PC-9 (cell line): Measurements from ENCODE around the gene CMTM3. TPM values are rescaled to one million over a fixed set of nuclear protein-coding genes. Genes with fewer than 3 reads are reported as not detected.

Experiments
- BruUV-seq: library from RNA; stranded (reverse); fragments of 400-500 nt; replicated peaks from 2 replicates; lab custom pipeline; 2021; lab: Mats Ljungman, UMichigan
- CTCF ChIA-PET: fragments of 300-600 bp; sonication (Branson Sonifier 250); formaldehyde crosslinking; loops from one replicate; lab custom pipeline; 2022; ENCODE audit warnings: antibody characterized with exemption; lab: Charles Lee
- POLR2A ChIA-PET: fragments of 300-600 bp; sonication (Branson Sonifier 250); formaldehyde crosslinking; loops from one replicate; lab custom pipeline; 2022; ENCODE audit warnings: antibody characterized with exemption; ENCODE audit not compliant: unreplicated experiment; lab: Charles Lee
- DNase-seq, 2 experiments: peaks; one replicate each; pipeline versions ENCODE4 v3.0.0 to v3.0.0-alpha.2; 2015 to 2022; ENCODE audit warnings: mixed read lengths in 1 of 2
- H2AFZ ChIP-seq: fragments of 200-600 bp; sonication (generic); 2 replicates; pipeline ENCODE4 v1.8.1; 2017; ENCODE audit warnings: antibody characterized with exemption
- H3F3A ChIP-seq: fragments of 200-600 bp; sonication (generic); 2 replicates; pipeline ENCODE4 v1.8.1; 2017; ENCODE audit warnings: antibody characterized with exemption, mild to moderate bottlenecking, low read depth; ENCODE audit not compliant: insufficient read depth
- H3K27ac ChIP-seq: fragments of 200-600 bp; sonication (generic); 2 replicates; pipeline ENCODE4 v1.6.1; 2016; ENCODE audit warnings: mixed run types
- H3K27me3 ChIP-seq: fragments of 200-600 bp; sonication (generic); 2 replicates; pipeline ENCODE4 v1.6.1; 2016; ENCODE audit warnings: low read depth, mixed run types; ENCODE audit not compliant: insufficient read depth
- H3K36me3 ChIP-seq: fragments of 200-600 bp; sonication (generic); 2 replicates; pipeline ENCODE4 v1.6.1; 2016; ENCODE audit warnings: low read depth, mixed run types
- H3K4me1 ChIP-seq: fragments of 200-600 bp; sonication (generic); replicated peaks from 2 replicates; pipeline ENCODE4 v1.6.1; 2016; ENCODE audit warnings: mixed run types; ENCODE audit not compliant: insufficient read depth
- H3K4me2 ChIP-seq: fragments of 200-600 bp; sonication (generic); 2 replicates; pipeline ENCODE4 v1.6.1; 2017; ENCODE audit warnings: mixed run types
- H3K4me3 ChIP-seq: fragments of 200-600 bp; sonication (generic); 2 replicates; pipeline ENCODE4 v1.6.1; 2016; ENCODE audit warnings: mixed run types
- H3K79me2 ChIP-seq: fragments of 200-600 bp; sonication (generic); 2 replicates; pipeline ENCODE4 v1.6.1; 2017; ENCODE audit warnings: low read depth, mixed run types
- H3K9me2 ChIP-seq: fragments of 200-600 bp; sonication (generic); 2 replicates; pipeline ENCODE4 v1.8.1; 2017; ENCODE audit warnings: mild to moderate bottlenecking; ENCODE audit not compliant: insufficient read depth
- H3K9me3 ChIP-seq: fragments of 200-600 bp; sonication (generic); 2 replicates; pipeline ENCODE4 v1.8.1; 2016; ENCODE audit warnings: low read depth; ENCODE audit not compliant: insufficient read depth
- H4K20me1 ChIP-seq: fragments of 200-600 bp; sonication (generic); 2 replicates; pipeline ENCODE4 v1.8.1; 2017; ENCODE audit not compliant: insufficient read depth
- EZH2 ChIP-seq: fragments of 200-600 bp; sonication (generic); IDR thresholded peaks from 2 replicates; pipeline ENCODE4 v1.8.0; 2017; ENCODE audit warnings: antibody characterized with exemption, low read depth
- intact Hi-C: fragments of 100-400 bp; cut with micrococcal nuclease; formaldehyde crosslinking; loops from one replicate; pipeline ENCODE4 v1.10.0; 2022; ENCODE audit not compliant: unreplicated experiment
- total RNA-seq: library from RNA; stranded (reverse); gene quantifications from 2 replicates; pipeline ENCODE4 v1.2.3, GENCODE V29; 2021
- TF ChIP-seq, protein P1 (sequence below): fragments of 200-600 bp; sonication (generic); conservative IDR thresholded peaks from 2 replicates; pipeline ENCODE4 v1.6.1; 2017; ENCODE audit warnings: mixed run types, antibody characterized with exemption, mild to moderate bottlenecking, moderate library complexity

Gene CMTM3
- total RNA-seq, 1 experiment from 2014 or later: 32.0 TPM

DNA sequence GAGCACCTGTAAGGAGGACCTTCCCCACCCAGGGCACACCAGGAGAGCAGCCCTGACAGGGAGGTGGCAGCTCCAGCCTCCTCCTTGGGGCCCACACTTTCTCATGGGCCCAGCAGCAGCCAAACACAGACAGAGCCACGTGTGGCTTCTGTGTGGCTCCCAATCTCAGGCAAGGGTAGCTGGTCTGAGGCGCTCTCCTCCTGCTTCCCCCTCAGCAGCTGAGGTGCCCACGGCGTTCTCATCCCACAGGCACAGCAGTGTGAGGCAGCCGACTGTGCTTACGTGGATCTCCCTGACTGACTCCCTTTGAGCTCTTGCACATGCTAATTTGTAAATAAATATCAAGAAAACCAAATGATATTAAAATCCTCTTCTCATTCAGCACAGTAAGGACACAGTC is 30.9 kb downstream of the CMTM3 start:
- no peak for DNase-seq
- no peak overlapping the region for H3K4me2 ChIP-seq
- H3K79me2 ChIP-seq: peaks cover 5% of the 10 kb centered on the region; the same call in 1 of the 2 replicates
- H3K27me3 ChIP-seq: no peaks in the 10 kb centered on the region
- CTCF ChIA-PET: no interaction called here
- H3K4me1 ChIP-seq: no peaks in the 10 kb centered on the region
- H2AFZ ChIP-seq: no peak overlapping the region
- intact Hi-C loops: no loop called here
- H4K20me1 ChIP-seq: no peaks in the 10 kb centered on the region
- no peaks in the 10 kb centered on the region for H3K9me3 ChIP-seq
- H3K9me2 ChIP-seq: no peaks in the 10 kb centered on the region
- POLR2A ChIA-PET: no interaction called here
- H3K27ac ChIP-seq: no peak overlapping the region
- no peaks in the 10 kb centered on the region for H3F3A ChIP-seq
- no peak for TF ChIP-seq EZH2
- TF ChIP-seq, protein P1, sequence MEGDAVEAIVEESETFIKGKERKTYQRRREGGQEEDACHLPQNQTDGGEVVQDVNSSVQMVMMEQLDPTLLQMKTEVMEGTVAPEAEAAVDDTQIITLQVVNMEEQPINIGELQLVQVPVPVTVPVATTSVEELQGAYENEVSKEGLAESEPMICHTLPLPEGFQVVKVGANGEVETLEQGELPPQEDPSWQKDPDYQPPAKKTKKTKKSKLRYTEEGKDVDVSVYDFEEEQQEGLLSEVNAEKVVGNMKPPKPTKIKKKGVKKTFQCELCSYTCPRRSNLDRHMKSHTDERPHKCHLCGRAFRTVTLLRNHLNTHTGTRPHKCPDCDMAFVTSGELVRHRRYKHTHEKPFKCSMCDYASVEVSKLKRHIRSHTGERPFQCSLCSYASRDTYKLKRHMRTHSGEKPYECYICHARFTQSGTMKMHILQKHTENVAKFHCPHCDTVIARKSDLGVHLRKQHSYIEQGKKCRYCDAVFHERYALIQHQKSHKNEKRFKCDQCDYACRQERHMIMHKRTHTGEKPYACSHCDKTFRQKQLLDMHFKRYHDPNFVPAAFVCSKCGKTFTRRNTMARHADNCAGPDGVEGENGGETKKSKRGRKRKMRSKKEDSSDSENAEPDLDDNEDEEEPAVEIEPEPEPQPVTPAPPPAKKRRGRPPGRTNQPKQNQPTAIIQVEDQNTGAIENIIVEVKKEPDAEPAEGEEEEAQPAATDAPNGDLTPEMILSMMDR: no peak
- no peak overlapping the region for H3K4me3 ChIP-seq
- BruUV-seq: no TSS peak
- no peaks in the 10 kb centered on the region for H3K36me3 ChIP-seq

DNA sequence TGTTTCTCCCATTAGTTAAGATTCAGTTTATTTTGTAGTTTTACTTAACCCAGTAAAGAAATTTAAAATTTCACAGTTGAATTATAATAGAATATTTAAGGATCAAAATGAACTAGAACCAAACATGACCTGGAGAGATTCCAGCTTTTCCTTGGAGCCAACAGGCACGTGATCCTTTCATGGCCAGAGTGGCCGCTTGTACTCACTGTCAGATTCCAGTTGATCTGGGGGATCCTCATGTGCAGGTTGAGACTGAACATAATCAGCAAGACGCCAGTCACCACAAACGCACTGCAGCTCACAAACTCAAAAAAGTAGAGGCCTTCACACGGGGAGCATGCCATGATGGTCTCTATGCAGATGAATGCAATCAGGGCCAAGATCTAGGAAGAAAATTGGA is 31.7 kb downstream of the CMTM3 start:
- H2AFZ ChIP-seq: no peak overlapping the region
- CTCF ChIA-PET: no interaction called here
- no peak for DNase-seq
- H3F3A ChIP-seq: no peaks in the 10 kb centered on the region
- TF ChIP-seq EZH2: no peak
- TF ChIP-seq, protein P1: no peak
- no peaks in the 10 kb centered on the region for H3K4me1 ChIP-seq
- intact Hi-C loops: no loop called here
- H3K27ac ChIP-seq: no peak overlapping the region
- no peaks in the 10 kb centered on the region for H4K20me1 ChIP-seq
- BruUV-seq: no TSS peak
- H3K4me3 ChIP-seq: no peak overlapping the region
- peaks cover 7% of the 10 kb centered on the region; the same call in 1 of the 2 replicates for H3K79me2 ChIP-seq
- POLR2A ChIA-PET: no interaction called here
- no peak overlapping the region for H3K4me2 ChIP-seq
- no peaks in the 10 kb centered on the region for H3K9me3 ChIP-seq
- H3K36me3 ChIP-seq: no peaks in the 10 kb centered on the region
- no peaks in the 10 kb centered on the region for H3K9me2 ChIP-seq
- no peaks in the 10 kb centered on the region for H3K27me3 ChIP-seq

DNA sequence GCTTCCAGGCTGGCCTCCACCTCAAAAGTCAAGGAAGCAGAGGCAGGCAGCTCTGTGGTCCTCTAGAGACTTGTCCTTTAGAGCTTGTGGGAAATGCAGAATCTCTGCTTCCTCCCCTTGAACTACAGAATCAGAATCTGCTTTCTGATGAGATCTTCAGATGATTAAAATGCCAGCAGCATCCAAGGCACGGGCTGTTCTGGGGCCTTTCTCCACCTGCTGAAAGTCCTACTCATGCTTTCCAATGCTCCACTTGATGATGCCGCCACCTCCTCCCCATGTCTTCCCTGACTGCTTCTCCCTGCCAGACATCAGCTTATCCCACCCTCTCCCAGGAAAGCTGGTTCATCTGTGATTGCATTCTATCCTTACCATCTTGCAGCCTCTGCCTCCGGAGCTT is 33.3 kb downstream of the CMTM3 start:
- Histone ChIP-seq H3K4me1 (no peaks in the 10 kb centered on the region), H4K20me1 (no peaks in the 10 kb centered on the region), H3K27me3 (no peaks in the 10 kb centered on the region), H3K79me2 (peaks cover 12% of the 10 kb centered on the region; the same call in 1 of the 2 replicates), H3K4me2 (no peak overlapping the region), H3K9me2 (no peaks in the 10 kb centered on the region), H3F3A (0 out of 2 replicates have a peak, but pooled peaks cover 7% of the 10 kb centered on the region), H2AFZ (no peak overlapping the region), H3K36me3 (no peaks in the 10 kb centered on the region), H3K27ac (no peak overlapping the region), H3K9me3 (no peaks in the 10 kb centered on the region), H3K4me3 (no peak overlapping the region)
- no TSS peak for BruUV-seq
- no peak for DNase-seq
- no peak for TF ChIP-seq EZH2
- TF ChIP-seq, protein P1: no peak
- POLR2A ChIA-PET: interaction anchor here (0.6 kb wide), 1 partner anchor 19 kb away, joined by 4 read pairs; no protein-coding TSS in a partner anchor
- CTCF ChIA-PET: interaction anchor here (2.4 kb wide), 1 partner anchor 19 kb away, joined by 8 read pairs; no protein-coding TSS in a partner anchor
- intact Hi-C loops: no loop called here
